Activated effector memory CD4-positive, alpha-beta T cell treated with anti-CD3 and anti-CD28 coated beads, Interleukin-2, amount 50 U/mL, for 16 hours (primary cell): Measurements from ENCODE around the gene WBP4.
"Not testable (repeated sequence)": the region's sequence is repeated elsewhere in the genome, so short reads cannot be mapped to it uniquely, and the experiment has no call there.

Experiments used
- DNase-seq: peaks from one replicate; pipeline ENCODE4 v3.0.0-alpha.2; 2020

Gene WBP4

DNA sequence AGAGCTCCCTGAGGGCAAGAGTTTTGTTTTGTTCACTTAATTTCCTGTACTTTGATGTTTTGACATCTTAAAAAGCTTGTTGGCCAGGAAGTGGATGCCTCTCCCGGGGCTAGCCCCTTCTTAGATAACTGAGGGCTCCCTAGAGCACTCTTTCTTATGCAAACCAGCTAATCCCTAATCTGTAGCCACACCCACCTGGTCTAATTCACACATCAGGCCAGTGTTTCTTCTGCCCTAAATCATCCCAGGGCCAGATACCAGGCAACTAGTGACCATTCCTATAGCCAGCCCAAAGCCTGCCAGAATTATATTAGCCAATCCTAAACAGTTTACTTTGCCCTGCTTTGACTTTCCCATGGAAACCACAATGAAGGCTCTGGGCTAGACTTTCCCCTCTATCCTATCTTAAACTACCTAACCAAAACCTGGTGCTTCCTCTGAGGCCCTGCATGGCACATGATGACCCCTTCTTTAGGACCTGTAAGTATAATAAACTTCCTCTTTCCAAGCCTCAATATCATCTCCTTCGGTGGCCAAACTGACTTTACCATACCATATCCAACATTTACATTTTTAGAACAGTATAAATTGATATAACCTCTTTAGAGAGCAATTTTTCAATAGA is 24.8 kb downstream of the WBP4 start:
- no peak for DNase-seq

DNA sequence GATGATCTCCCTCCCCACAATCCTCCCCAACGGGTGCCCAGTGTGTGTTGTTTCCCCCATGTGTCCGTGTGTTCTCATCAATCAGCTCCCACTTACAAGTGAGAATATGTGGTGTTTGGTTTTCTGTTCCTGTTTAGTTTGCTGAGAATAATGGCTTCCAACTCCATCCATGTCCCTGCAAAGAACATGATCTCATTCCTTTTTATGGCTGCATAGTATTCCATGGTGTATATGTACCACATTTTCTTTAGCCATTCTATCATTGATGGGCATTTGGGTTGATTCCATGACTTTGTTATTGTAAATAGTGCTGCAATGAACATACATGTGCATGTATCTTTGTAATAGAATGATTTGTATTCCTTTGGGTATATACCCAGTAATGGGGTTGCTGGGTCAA is 34.4 kb downstream of the WBP4 start:
- DNase-seq, result not testable (repeated sequence)

DNA sequence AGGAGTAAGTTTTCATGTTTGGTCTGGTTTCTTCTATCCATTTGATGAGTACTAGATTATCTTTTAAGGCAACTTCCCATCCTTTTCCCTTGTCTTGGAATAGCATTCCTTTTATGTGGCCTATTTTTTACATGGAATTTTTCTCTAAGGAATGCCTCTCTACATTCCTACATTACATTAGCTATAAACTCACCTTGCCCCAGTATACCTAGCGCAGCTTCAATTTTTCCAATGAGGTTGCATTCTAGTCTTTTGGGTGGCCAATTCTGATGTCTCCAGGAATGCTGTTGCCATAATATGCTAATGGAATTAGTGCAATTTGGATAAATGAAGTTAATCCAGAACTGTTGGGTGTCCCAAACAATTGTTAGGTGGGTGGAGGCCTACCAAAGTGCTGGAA is 37.5 kb downstream of the WBP4 start:
- no peak for DNase-seq

DNA sequence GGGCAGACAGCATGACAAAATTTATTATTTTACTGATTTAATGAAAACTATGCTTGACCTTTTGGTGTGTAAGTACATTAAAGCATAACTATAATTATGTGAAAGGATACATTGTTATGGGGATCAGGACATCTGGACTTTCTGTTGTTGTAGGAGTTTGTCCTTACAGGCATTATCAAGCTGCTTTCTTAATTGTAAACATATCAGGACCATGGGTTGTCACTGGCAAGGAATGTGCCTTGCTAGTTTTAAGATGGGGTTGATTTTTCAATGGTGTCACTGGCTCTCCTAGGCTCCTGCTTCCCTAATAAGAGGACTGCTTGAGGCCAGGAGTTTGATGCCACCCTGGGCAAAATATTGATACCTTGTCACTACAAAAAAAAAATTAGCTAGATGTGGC is 38.7 kb downstream of the WBP4 start:
- DNase-seq, result no peak

DNA sequence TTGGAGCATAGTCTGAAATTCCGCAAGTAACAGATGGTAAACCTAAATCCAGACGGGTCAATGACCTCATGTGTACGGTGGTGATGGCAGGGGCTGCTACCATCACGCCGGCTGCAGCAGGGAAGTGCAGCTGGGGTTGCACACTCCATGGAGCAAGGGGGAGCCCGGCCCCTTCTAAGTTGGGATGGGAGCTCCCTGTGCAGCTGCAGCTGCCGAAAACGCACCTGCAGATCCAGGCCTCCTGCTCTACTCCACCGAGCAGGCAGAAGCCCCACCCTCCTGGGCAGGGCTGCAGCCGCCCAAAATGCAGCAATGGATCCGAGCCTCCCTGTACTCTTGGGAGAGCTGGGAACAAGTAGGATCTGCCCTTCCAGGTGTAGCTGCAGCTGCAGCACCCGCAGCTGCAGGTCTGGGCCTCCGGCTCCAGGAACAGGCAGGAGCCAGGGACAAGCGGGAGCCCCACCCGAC is 45.8 kb downstream of the WBP4 start:
- no peak for DNase-seq

DNA sequence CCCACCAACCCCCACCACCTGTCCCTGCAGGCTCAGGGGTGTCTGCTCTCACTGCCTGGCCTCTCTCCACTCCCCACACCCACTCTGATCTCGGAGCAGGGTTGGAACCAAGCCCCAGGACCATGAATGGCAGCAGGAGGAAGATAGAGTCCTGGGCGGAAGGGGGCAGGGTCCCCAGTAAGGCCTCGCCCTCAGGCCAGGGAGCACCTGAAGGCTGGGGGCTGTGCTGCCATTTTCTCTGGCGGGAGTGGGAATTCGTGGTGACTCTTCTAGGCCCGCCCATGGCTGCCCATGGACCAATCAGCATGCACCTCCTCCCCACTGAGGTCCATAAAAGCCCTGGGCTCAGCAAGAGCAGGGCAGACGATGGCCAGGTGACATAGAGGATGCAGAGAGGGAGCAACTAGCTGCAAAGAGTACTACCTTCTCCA is 46.3 kb downstream of the WBP4 start:
- DNase-seq, result no peak

DNA sequence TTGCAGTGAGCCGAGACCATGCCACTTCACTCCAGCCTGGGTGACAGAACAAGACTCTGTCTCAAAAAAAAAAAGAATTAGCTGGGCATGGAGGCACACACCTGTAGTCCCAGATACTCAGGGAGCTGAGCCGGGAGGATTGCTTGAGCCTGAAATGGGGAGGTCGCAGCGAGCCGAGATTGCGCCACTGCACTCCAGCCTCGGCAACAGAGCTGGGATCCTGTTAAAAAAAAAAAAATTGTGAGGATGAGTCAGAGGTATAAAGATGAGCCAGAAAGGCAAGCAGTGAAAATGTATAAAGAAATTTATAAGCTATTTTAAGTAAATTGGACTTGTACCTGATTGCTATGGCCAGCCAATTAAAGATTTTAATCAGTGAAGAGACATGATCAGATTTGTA is 50.1 kb downstream of the WBP4 start:
- DNase-seq, result no peak

DNA sequence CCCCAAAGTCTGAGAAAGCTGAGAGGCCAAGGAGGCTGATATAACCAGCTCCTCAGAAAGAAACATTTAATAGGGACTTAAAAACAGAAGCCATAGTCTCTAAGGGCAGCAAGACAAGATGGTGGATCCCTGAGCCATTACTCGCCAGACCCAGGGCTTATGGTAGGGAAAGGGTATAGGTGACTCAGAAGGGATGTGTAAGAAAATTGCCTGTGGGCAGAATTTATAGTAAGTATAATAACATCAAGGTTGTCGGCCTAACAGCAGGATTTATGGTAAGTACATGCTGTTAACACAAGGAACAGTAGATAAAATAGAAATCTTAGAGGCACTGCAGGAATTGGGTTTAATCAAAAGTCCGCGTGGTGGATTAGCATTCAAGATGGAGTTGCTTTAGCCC is 56.6 kb downstream of the WBP4 start:
- no peak for DNase-seq

DNA sequence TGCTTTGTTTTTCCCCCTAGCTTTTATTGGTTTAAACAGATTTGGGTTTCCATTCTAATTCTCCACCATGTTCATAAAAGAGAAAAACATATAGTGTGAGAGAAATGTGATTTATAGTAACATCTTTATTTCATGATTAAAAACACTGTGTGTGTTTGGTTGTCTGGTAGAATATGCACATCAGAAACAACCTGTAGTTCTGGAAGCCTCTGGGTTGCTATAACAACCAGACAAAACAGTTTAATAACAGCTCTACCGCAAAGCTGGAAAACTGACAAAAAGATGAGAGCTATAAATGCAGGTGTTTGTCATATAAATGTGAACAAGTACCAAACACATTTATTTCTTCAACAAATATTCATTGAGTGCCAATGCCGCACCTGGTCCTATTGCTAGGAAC is 61.5 kb downstream of the WBP4 start:
- no peak for DNase-seq

DNA sequence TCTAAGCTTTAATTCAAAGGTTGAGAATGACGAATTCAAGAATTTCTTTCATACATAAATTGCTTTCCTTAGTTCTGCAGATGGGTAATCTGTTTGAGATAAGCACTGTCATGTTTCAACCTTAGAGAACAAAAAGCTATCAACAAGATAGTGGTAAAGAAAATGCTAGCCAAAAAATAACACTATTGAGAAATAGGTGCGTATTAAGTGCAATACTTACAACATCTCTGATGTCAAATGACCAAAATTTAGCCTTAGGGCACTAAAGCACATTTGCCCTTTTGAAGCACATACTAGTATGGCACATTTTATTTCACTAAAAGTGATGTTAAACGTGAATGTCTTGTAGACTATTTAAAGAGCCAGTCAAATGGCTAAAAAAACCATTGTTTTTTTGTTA is 66.4 kb downstream of the WBP4 start:
- no peak for DNase-seq

DNA sequence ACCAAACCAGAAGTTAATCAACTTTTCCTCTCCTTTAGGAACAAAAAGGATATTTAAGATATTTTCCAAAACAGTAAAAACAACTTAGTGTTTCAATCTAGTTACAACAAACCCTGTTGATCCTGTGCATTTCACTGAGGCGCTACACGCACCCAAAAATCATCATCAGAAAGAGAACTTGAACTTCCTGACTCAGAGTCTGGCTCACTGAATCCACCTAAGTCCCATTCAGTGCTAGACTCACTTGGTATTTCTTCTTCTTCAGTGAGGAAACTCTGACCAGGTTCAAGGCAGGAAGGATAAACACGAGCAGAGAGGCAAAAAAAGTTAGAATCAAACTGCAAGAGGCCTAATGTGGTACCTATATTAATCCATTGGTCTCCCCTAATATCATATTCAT is 69.0 kb downstream of the WBP4 start:
- no peak for DNase-seq

DNA sequence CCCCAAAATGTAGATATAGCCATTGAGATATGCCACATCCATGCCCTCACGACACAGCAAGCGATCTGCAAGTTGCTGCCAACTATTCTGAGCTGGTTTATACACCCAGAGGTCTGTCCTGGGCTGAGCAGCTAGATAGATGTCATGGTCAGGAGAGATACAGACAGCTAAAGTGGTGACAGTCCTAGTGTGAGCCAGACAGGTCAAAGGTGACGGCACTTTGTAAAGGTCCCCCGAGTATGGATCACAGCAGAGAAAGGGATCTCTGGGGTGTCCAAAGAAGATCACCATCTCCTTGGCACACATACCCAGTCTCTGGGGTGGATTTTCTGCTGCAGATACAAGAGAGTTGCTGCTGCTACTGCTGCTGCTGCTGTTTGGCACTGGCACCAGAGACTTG is 69.9 kb downstream of the WBP4 start:
- DNase-seq, result not testable (repeated sequence)

DNA sequence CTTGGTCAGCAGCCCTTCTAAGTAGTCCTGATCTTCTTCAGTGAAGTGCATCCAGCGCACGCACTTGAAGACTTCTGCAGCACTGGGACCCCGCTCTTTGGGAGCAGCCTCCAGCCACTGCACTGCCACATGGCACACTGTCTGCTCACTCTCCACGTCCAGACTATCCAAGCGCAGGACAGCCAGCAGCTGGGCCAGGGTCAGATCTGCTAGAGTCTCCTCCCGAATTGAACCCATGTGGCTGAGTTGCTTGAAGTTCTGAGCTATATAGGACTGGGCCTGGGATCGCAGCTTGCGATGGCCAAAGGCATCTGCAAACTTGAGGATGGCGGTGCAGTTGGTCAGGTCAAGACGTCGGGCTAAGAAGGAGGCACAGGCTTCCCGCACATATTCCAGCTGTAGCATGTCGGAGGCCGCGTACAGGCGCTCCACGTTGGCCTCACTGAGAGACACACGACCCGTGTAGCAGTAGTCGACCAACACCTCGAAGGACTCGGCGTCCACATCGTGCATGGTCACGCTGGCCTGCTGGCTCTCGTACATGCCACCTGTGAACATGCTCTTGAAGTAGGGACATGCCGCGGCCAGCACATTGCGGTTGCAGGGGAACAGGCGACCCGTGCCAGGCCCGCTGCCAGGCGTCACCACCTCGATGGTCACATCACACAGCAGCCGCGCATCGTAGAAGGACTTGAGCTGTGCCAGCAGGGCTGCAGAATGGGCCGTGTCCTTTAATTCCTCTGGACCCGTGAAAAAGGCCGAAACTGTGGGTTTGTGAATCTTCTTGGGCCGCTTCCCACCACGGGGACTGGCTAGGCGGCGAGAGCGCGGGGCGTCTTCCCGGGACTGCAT is 70.6 kb downstream of the WBP4 start:
- DNase-seq, result not testable (repeated sequence)

DNA sequence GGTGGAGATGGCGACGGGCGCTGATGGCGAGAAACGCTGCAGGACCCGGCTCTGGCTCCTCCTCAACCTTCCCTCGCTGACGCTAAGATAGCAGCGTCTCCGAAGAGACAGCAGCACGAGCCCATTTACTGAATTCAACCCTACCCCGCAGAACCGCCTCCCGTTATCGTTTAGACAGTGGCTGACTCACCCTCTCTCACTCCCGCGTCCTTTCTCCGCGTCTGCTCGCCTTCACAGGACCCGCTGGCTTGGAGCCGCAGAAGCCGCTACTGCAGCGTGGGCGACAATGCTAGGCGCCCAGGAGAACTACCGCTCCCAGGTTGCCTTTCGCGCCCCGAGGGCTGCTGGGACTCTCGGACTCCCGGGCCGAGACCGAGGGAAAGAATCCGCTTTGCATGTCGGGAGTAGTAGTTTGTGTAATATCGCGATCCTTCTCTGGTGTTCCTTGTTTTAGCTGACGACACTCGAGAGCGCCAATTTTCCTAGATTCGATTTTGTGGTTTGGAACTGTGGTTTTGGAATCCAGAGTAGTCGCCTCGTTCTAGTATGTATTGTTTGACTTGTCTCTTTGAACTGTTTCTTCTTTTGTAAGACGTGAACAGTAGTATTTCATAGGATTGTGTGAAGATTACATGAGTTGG is 71.3 kb downstream of the WBP4 start, which contains the start of gene KBTBD6:
Gene KBTBD6 (minus strand): TSS at position 291 of the 641 bp plus-strand sequence. CDS start 291 bp downstream, outside the sequence.
- peak; percentile 98 for DNase-seq
